SK-N-MC (cell line): ENCODE measurements around the gene LSM12.

Source experiments
- EZH2 ChIP-seq: fragments of 200-600 bp; sonication (generic); IDR thresholded peaks from one replicate; pipeline ENCODE4 v1.6.1; 2017; ENCODE audit warnings: antibody characterized with exemption
- POLR2AphosphoS5 ChIP-seq: IDR thresholded peaks from 2 replicates; pipeline ENCODE4 v1.6.1; 2012; ENCODE audit warnings: mild to moderate bottlenecking, low read depth, low read length, borderline replicate concordance

GRCh38 chr17:44059101-44059892, 7.2 kb downstream of the LSM12 start:
- TF ChIP-seq POLR2AphosphoS5 (no peak), EZH2 (no peak)
